ENCODE measurements around the gene OR51Q1. TPM values are rescaled to one million over a fixed set of nuclear protein-coding genes. Genes with fewer than 3 reads are reported as not detected.

Gene OR51Q1
- total RNA-seq, 1 donor from 2014 or later: not detected

- peaks cover 16% of the 10 kb centered on the region for H3K27me3 Mint-ChIP-seq (ENCODE audit: low read depth)
- no peaks in the 10 kb centered on the region for H3K4me1 Mint-ChIP-seq
- no peak for DNase-seq (ENCODE audit: low read depth, low spot score)
- H3K9me3 Mint-ChIP-seq: no peaks in the 10 kb centered on the region
- no peak overlapping the region for H3K4me3 Mint-ChIP-seq
- no peaks in the 10 kb centered on the region for H3K36me3 Mint-ChIP-seq (ENCODE audit: low read depth)
- TF ChIP-seq CTCF (conservative IDR thresholded peaks at IDR 0.05): no peak
- H3K27ac Mint-ChIP-seq (ENCODE audit: unreplicated experiment): no peak overlapping the region
Measured at GRCh38 chr11:5394091-5394490, 27.8 kb upstream of the OR51Q1 start.

- H3K27ac Mint-ChIP-seq (ENCODE audit: unreplicated experiment): no peak overlapping the region
- H3K9me3 Mint-ChIP-seq: peaks cover 5% of the 10 kb centered on the region
- peaks cover 46% of the 10 kb centered on the region for H3K27me3 Mint-ChIP-seq (ENCODE audit: low read depth)
- H3K4me3 Mint-ChIP-seq: no peak overlapping the region
- TF ChIP-seq CTCF (conservative IDR thresholded peaks at IDR 0.05): no peak
- H3K36me3 Mint-ChIP-seq (ENCODE audit: low read depth): no peaks in the 10 kb centered on the region
- no peaks in the 10 kb centered on the region for H3K4me1 Mint-ChIP-seq
- DNase-seq (ENCODE audit: low read depth, low spot score): no peak
Measured at GRCh38 chr11:5398936-5399335, 23.0 kb upstream of the OR51Q1 start.

- Mint-ChIP-seq H3K9me3 (peaks cover 5% of the 10 kb centered on the region), H3K4me1 (no peaks in the 10 kb centered on the region), H3K4me3 (no peak overlapping the region), H3K27me3 (ENCODE audit: low read depth) (peaks cover 48% of the 10 kb centered on the region), H3K27ac (ENCODE audit: unreplicated experiment) (no peak overlapping the region), H3K36me3 (ENCODE audit: low read depth) (no peaks in the 10 kb centered on the region)
- no peak for TF ChIP-seq CTCF (conservative IDR thresholded peaks at IDR 0.05)
- DNase-seq (ENCODE audit: low read depth, low spot score): no peak
Measured at GRCh38 chr11:5405173-5405572, 16.7 kb upstream of the OR51Q1 start.

- Mint-ChIP-seq H3K4me1 (no peaks in the 10 kb centered on the region), H3K4me3 (no peak overlapping the region), H3K9me3 (peaks cover 3% of the 10 kb centered on the region), H3K27me3 (ENCODE audit: low read depth) (peaks cover 22% of the 10 kb centered on the region), H3K27ac (ENCODE audit: unreplicated experiment) (no peak overlapping the region), H3K36me3 (ENCODE audit: low read depth) (no peaks in the 10 kb centered on the region)
- DNase-seq (ENCODE audit: low read depth, low spot score): no peak
- TF ChIP-seq CTCF (conservative IDR thresholded peaks at IDR 0.05): no peak
Measured at GRCh38 chr11:5420993-5421392, 918 bp upstream of the OR51Q1 start.

- H3K27ac Mint-ChIP-seq (ENCODE audit: unreplicated experiment): no peak overlapping the region
- H3K4me1 Mint-ChIP-seq: no peaks in the 10 kb centered on the region
- H3K4me3 Mint-ChIP-seq: no peak overlapping the region
Measured at GRCh38 chr11:5423131-5423530, 1.2 kb downstream of the OR51Q1 start.

More at GRCh38 chr11:5423131-5423530, 1.2 kb downstream of the OR51Q1 start:
- H3K9me3 Mint-ChIP-seq: peaks cover 3% of the 10 kb centered on the region
- H3K27me3 Mint-ChIP-seq (ENCODE audit: low read depth): peaks cover 22% of the 10 kb centered on the region
- no peak for TF ChIP-seq CTCF (conservative IDR thresholded peaks at IDR 0.05)
- DNase-seq (ENCODE audit: low read depth, low spot score): no peak
- H3K36me3 Mint-ChIP-seq (ENCODE audit: low read depth): no peaks in the 10 kb centered on the region
